ENCODE measurements around the gene SBF1.

SBF1 gene

GRCh38 chr22:50467341-50467740 lies 7.5 kb downstream of the SBF1 start:
- no peak for DNase-seq

- DNase-seq: no peak
These were observed 9.5 kb downstream of the SBF1 start for GRCh38 chr22:50465066-50465930.

- no peak for DNase-seq
These were observed 10.4 kb downstream of the SBF1 start for GRCh38 chr22:50464451-50464850.

- DNase-seq: no peak
These were observed 11.5 kb downstream of the SBF1 start for GRCh38 chr22:50463188-50463900.

- DNase-seq: no peak
These were observed 12.8 kb downstream of the SBF1 start for GRCh38 chr22:50461979-50462540.

GRCh38 chr22:50461536-50461935 lies 13.3 kb downstream of the SBF1 start:
- DNase-seq: no peak

GRCh38 chr22:50460938-50461337 lies 13.9 kb downstream of the SBF1 start:
- no peak for DNase-seq

GRCh38 chr22:50459496-50460140 lies 15.2 kb downstream of the SBF1 start:
- DNase-seq: no peak

- no peak for DNase-seq
These were observed 15.8 kb downstream of the SBF1 start for GRCh38 chr22:50459016-50459415.

GRCh38 chr22:50456466-50457234 lies 18.2 kb downstream of the SBF1 start:
- no peak for DNase-seq

- DNase-seq: no peak
These were observed 18.8 kb downstream of the SBF1 start for GRCh38 chr22:50456026-50456425.

- no peak for DNase-seq
These were observed 19.6 kb downstream of the SBF1 start for GRCh38 chr22:50455201-50455600.

GRCh38 chr22:50454556-50455075 lies 20.2 kb downstream of the SBF1 start:
- no peak for DNase-seq

- no peak for DNase-seq
These were observed 22.2 kb downstream of the SBF1 start for GRCh38 chr22:50452649-50453048.

- no peak for DNase-seq
These were observed 27.0 kb downstream of the SBF1 start for GRCh38 chr22:50447576-50448551.

- no peak for DNase-seq
These were observed 27.9 kb downstream of the SBF1 start for GRCh38 chr22:50446708-50447575.

GRCh38 chr22:50445880-50446707 lies 28.7 kb downstream of the SBF1 start:
- DNase-seq: no peak

- no peak for DNase-seq
These were observed 29.6 kb downstream of the SBF1 start for GRCh38 chr22:50445071-50445879.

Data from SHP77 (cell line).